ENCODE results near the gene POLDIP2.

Gene POLDIP2

DNA sequence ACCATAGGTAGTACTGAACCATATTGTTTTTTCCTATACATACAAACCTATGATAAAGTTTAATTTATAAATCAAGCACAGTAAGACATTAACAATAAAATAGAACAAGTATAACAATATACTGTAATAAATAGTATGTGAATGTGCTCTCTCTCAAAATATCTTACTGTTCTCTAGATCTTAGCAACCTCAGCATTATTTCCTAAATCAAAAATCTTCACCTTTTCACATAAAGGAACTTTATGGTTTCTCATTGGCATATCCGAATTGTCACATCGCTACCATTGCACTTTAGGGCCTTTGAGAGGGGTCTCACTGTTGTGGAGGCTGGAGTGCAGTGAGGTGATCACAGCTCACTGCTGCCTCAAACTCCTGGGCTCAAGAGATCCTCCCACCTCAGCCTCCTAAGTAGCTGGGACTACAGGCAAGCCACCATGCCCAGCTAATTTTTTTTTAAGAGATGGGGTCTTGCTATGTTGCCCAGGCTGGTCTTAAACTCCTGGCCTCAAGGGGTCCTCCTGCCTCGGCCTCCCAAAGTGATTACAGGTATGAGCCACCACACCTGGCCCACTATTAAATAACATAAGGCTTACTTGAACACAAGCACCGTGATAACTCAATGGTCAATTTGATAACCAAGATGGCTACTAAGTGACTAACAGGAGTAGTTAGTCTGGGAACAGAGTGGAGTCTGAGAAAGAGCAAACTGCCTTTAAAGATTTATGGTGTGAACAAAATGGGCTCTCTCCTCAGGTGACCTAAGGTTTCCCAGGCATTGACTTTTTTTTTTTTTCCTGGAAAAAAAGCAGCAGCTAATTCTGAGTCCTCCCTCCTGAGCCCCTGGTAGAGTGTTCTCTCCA, 41.3 kb downstream of the POLDIP2 start:
- no peak for DNase-seq

GRCh38 chr17:28313841-28314240, 43.5 kb downstream of the POLDIP2 start:
- no peak for DNase-seq

DNA sequence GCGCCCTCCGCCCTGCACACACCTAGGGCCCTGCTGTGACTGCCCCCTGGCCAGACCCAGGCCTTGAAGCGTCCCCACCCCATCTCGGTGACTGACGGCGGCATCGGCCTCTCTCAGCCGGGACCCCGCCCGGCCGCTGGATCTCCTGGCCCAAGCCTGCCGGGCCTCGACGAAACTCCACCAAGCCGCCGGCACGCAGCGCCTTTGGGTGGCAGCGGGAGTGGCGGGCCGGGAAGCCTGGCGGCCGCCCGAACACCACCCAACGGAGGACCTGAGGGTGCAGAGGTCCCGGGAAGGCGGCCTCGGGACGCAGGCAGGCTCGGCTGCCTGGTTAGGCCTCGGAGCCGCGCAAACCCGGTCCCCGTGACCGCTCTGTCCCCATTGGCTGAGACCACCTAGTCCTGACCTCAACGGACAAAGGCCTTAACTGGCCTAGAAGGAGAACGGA, 50.3 kb downstream of the POLDIP2 start:
- DNase-seq: no peak

DNA sequence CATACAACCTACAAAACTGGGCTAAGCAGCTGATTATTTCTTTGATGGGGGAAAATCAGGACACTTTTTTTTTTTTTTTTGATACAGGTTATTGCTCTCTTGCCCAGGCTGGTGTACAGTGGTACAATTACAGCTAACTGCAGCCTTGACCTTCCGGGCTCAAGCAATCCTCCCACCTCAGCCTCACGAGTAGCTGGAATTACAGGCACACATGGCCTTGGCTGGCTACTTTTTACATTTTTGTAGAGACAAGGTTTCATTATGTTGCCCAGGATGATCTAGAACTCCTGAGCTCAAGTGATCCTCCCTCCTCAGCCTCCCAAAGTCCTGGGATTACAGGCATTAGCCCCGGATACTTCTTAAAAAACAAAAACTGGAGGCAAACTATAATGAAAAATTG, 58.9 kb downstream of the POLDIP2 start:
- DNase-seq: no peak
